GM12878 (cell line): ENCODE data around the gene ASS1. TPM values are rescaled to one million over a fixed set of nuclear protein-coding genes. Genes with fewer than 3 reads are reported as not detected.

Source experiments
- ATAC-seq: fragments of 200-7000 bp; cut with Tn5 transposase; 3 replicates; pipeline ENCODE4 v1.9.1; 2020; ENCODE audit warnings: mild to moderate bottlenecking, moderate library complexity
- BruUV-seq: library from RNA; stranded (reverse); fragments of 400-500 nt; replicated peaks from 2 replicates; lab custom pipeline; 2021; lab: Mats Ljungman, UMichigan
- CTCF ChIA-PET: fragments of 300-600 bp; sonication (Branson Sonifier 250); formaldehyde crosslinking; extraction: SDS; loops from one replicate; lab custom pipeline; 2021; ENCODE audit warnings: inconsistent platforms; lab: Yijun Ruan, JAX
- POLR2A ChIA-PET: fragments of 350-600 bp; formaldehyde crosslinking; extraction: SDS; loops from one replicate; lab custom pipeline; 2021; ENCODE audit warnings: inconsistent platforms; lab: Charles Lee
- RAD21 ChIA-PET: fragments of 300-600 bp; sonication (Branson Sonifier 250); formaldehyde crosslinking; loops from one replicate; lab custom pipeline; 2023; ENCODE audit warnings: antibody characterized with exemption; ENCODE audit not compliant: unreplicated experiment; lab: Charles Lee
- SMC1A ChIA-PET: fragments of 300-600 bp; sonication (Branson Sonifier 250); formaldehyde crosslinking; loops from one replicate; lab custom pipeline; 2023; ENCODE audit not compliant: unreplicated experiment, uncharacterized antibody; lab: Charles Lee
- DNase-seq: peaks from one replicate; pipeline ENCODE4 v3.0.0-alpha.2; 2011; ENCODE audit warnings: low read depth, low spot score
- FAIRE-seq: peaks from 3 replicates; lab custom pipeline; 2011; peaks lifted over from hg19 to GRCh38; lab: Jason Lieb, UNC
- H2AFZ ChIP-seq: 2 replicates; pipeline ENCODE4 v1.6.0; 2011; ENCODE audit warnings: low read depth, low read length, control low read depth; ENCODE audit not compliant: control insufficient read depth
- H3K27ac ChIP-seq: 2 replicates; pipeline ENCODE4 v1.5.1; 2011; ENCODE audit warnings: control low read depth; ENCODE audit not compliant: control insufficient read depth, insufficient read depth
- H3K27me3 ChIP-seq, 2 experiments: replicated peaks in 1 of 2; 2 replicates each; pipeline versions ENCODE4 v1.6.0 to v1.6.1; 2011; ENCODE audit warnings: low read length in 1 of 2; ENCODE audit not compliant: control insufficient read depth in 2 of 2, insufficient read depth in 2 of 2
- H3K36me3 ChIP-seq, 2 experiments: 2 replicates each; pipeline ENCODE4 v1.5.1; 2011; ENCODE audit warnings: low read length in 1 of 2; ENCODE audit not compliant: control insufficient read depth in 2 of 2, insufficient read depth in 2 of 2
- H3K4me1 ChIP-seq: 2 replicates; pipeline ENCODE4 v1.6.1; 2011; ENCODE audit warnings: mild to moderate bottlenecking, low read length, moderate library complexity, mixed read lengths; ENCODE audit not compliant: control insufficient read depth, insufficient read depth
- H3K4me2 ChIP-seq: 2 replicates; pipeline ENCODE4 v1.6.0; 2011; ENCODE audit warnings: control low read depth; ENCODE audit not compliant: control insufficient read depth, insufficient read depth
- H3K4me3 ChIP-seq: fragments of 200-600 bp; sonication (generic); 2 replicates; pipeline ENCODE4 v1.5.1; 2016
- H3K79me2 ChIP-seq: 2 replicates; pipeline ENCODE4 v1.6.0; 2011; ENCODE audit warnings: low read length; ENCODE audit not compliant: control insufficient read depth, insufficient read depth
- H3K9ac ChIP-seq: 2 replicates; pipeline ENCODE4 v1.8.0; 2011; ENCODE audit warnings: low read length, control low read depth, mixed read lengths; ENCODE audit not compliant: control insufficient read depth, insufficient read depth
- H3K9me3 ChIP-seq: replicated peaks from 3 replicates; pipeline ENCODE4 v1.5.1; 2011; ENCODE audit warnings: mild to moderate bottlenecking, low read length; ENCODE audit not compliant: control insufficient read depth, insufficient read depth
- H4K20me1 ChIP-seq: 2 replicates; pipeline ENCODE4 v1.6.0; 2011; ENCODE audit not compliant: control insufficient read depth, insufficient read depth
- ATF7 ChIP-seq: fragments of 450-650 bp; IDR thresholded peaks from 2 replicates; pipeline ENCODE4 v1.6.1; 2016; ENCODE audit warnings: low read depth, mild to moderate bottlenecking
- BCLAF1 ChIP-seq: fragments of 450-650 bp; IDR thresholded peaks from 2 replicates; pipeline ENCODE4 v1.6.1; 2017; ENCODE audit warnings: antibody characterized with exemption, mild to moderate bottlenecking, moderate library complexity
- CUX1 ChIP-seq: IDR thresholded peaks from 2 replicates; pipeline ENCODE4 v1.6.1; 2012; ENCODE audit warnings: improper control_type of control experiment, low read depth, low read length; ENCODE audit not compliant: insufficient replicate concordance
- IKZF2 ChIP-seq, 2 experiments: fragments of 450-650 bp; IDR thresholded peaks; 2 replicates each; pipeline ENCODE4 v1.6.1; 2017; ENCODE audit warnings: mild to moderate bottlenecking in 2 of 2, moderate library complexity in 2 of 2
- NR2C1 ChIP-seq: fragments of 450-650 bp; IDR thresholded peaks from 2 replicates; pipeline ENCODE4 v1.6.1; 2017; ENCODE audit warnings: antibody characterized with exemption, mild to moderate bottlenecking, moderate library complexity
- RAD21 ChIP-seq: IDR thresholded peaks from 2 replicates; pipeline ENCODE4 v1.6.1; 2011; ENCODE audit warnings: mild to moderate bottlenecking, low read depth, low read length, moderate library complexity; ENCODE audit not compliant: insufficient read depth
- RBBP5 ChIP-seq: fragments of 200-600 bp; sonication (generic); conservative IDR thresholded peaks from 2 replicates; pipeline ENCODE4 v1.6.1; 2016
- SKIL ChIP-seq: fragments of 450-650 bp; IDR thresholded peaks from 2 replicates; pipeline ENCODE4 v1.6.1; 2017; ENCODE audit warnings: mild to moderate bottlenecking, low read depth, inconsistent platforms; ENCODE audit not compliant: poor library complexity, severe bottlenecking
- YBX1 ChIP-seq: fragments of 450-650 bp; IDR thresholded peaks from 2 replicates; pipeline ENCODE4 v1.6.1; 2016; ENCODE audit warnings: antibody characterized with exemption
- ZNF274 ChIP-seq: IDR thresholded peaks from one replicate; pipeline ENCODE4 v1.8.0; 2011; ENCODE audit not compliant: insufficient read length, insufficient read depth
- WGBS: methylation state at CpG from one replicate; pipeline ENCODE4 v1.1.6; 2016; ENCODE audit warnings: low lambda C conversion rate; ENCODE audit not compliant: insufficient replicate concordance, insufficient coverage; ENCODE audit errors: missing lambda C conversion rate; 5-methylcytosine and 5-hydroxymethylcytosine counted together
- in situ Hi-C: fragments of 300-500 bp; cut with MboI; formaldehyde crosslinking; loops from 9 replicates; pipeline ENCODE4 v1.14.3; 2018; ENCODE audit warnings: mixed read lengths
- intact Hi-C: fragments of 100-400 bp; cut with micrococcal nuclease; formaldehyde crosslinking; loops from one replicate; pipeline ENCODE4 v1.14.2; 2022; ENCODE audit not compliant: unreplicated experiment
- polyA plus RNA-seq, 11 experiments: library from polyadenylated mRNA; depleted of rRNA in 4 of 11; unstranded in 6 of 11; stranded (reverse) in 5 of 11; fragments of >200 nt; fragmentation: Nextera tagmentation in 4 of 11; fragmentation: Illumina TruSeq in 1 of 11; extraction: Ambion mirVana in 4 of 11; extraction: Trizol in 1 of 11; gene quantifications; 1 replicate in 1 of 11; 2 replicates in 10 of 11; pipeline versions ENCODE4 v1.2.1 to v1.2.3, GENCODE V29; 2011 to 2016; ENCODE audit warnings: inconsistent platforms in 2 of 11, missing spikeins in 2 of 11, low read depth in 1 of 11
- total RNA-seq, 4 experiments: library from RNA; depleted of rRNA in 3 of 4; stranded (reverse); fragments of >200 nt in 3 of 4; fragmentation: Illumina TruSeq in 1 of 4; extraction: Trizol in 1 of 4; gene quantifications; 2 replicates each; pipeline versions ENCODE4 v1.2.1 to v1.2.3, GENCODE V29; 2013 to 2021

ASS1 gene
- total and polyA plus RNA-seq, 10 of the 15 experiments (the other 5 are each of a cell fraction or from before 2014, with no cell fraction given), result 0.10 to 6.1 (median 0.28) TPM; not detected in 3

GRCh38 chr9:130414910-130415746 lies 29.6 kb upstream of the ASS1 start (continued):
- no peak for TF ChIP-seq IKZF2 (IDR thresholded peaks at IDR 0.05)
- TF ChIP-seq CUX1, result no peak
- TF ChIP-seq NR2C1, result no peak
- no peak for TF ChIP-seq ATF7
- no peak for TF ChIP-seq YBX1

GRCh38 chr9:130417602-130418001 lies 27.2 kb upstream of the ASS1 start:
- Histone ChIP-seq H3K4me1 (no peaks in the 10 kb centered on the region), H3K9me3 (no peaks in the 10 kb centered on the region), H3K4me2 (no peak overlapping the region), H3K27ac (no peak overlapping the region), H3K9ac (no peak overlapping the region), H3K79me2 (no peaks in the 10 kb centered on the region), H3K27me3 (no peaks in the 10 kb centered on the region; a peak in 1 of 4 replicates), H4K20me1 (no peaks in the 10 kb centered on the region), H3K36me3 (no peaks in the 10 kb centered on the region), H3K4me3 (no peak overlapping the region), H2AFZ (no peak overlapping the region)
- in situ Hi-C loops, result no loop called here
- WGBS, result 26% methylated on average over 5 of the region's 5 CpGs
- intact Hi-C loops, result no loop called here
- ATAC-seq, result peak; percentile 36; the same call in 1 of the 3 replicates
- BruUV-seq, result no TSS peak
- no peak for DNase-seq
- ChIA-PET POLR2A (interaction anchor here (0.6 kb wide), 1 partner anchor 305 kb away, joined by 3 read pairs; no protein-coding TSS in a partner anchor), CTCF (no interaction called here), RAD21 (no interaction called here), SMC1A (no interaction called here)
- no peak for FAIRE-seq
- TF ChIP-seq SKIL (no peak), BCLAF1 (no peak), RAD21 (peak; percentile 22; the same call in 1 of the 2 replicates), RBBP5 (no peak), ZNF274 (no peak)
